Fibroblast of lung (primary cell): ENCODE data around the gene MACC1.

Experiments used
- CTCF ChIP-seq, 2 donors: IDR thresholded peaks in 1 of 2; conservative IDR thresholded peaks in 1 of 2; 1 replicate in 1 of 2; 2 replicates in 1 of 2; pipeline ENCODE4 v1.5.1; 2011 to 2012; ENCODE audit warnings: low read length in 2 of 2, control low read depth in 1 of 2, inconsistent platforms in 1 of 2, low read depth in 1 of 2, mild to moderate bottlenecking in 1 of 2
- EZH2 ChIP-seq: IDR thresholded peaks from 2 replicates; pipeline ENCODE4 v1.5.1; 2012; ENCODE audit warnings: low read length, control low read depth, mild to moderate bottlenecking; ENCODE audit errors: missing control alignments

DNA sequence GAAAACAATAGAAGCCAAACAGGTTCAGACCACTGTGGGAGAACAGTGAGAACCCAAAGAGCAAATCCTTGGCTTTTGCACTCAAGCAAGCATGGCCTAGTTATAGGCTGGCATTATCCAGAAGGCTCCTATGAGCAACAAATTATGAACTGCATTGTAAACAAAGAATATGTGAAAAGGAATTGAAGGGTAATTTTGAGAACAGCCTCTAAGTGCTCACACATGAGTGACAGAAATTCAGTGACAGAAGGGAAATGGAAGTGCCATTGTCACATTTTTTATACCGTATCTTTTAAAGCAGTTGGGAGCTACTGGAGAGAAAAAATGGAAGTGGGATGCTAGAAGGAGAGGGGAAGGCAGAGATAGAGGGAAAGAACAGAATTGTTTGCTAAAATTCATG, 114.2 kb downstream of the MACC1 start:
- TF ChIP-seq CTCF (conservative IDR thresholded peaks at IDR 0.05 in 1 of 2, IDR thresholded peaks at IDR 0.05 in 1 of 2; ENCODE audit: low read depth in 1 of 2, low read length in 2 of 2): no peak
- no peak for TF ChIP-seq EZH2
